Mesodermal cell (in vitro differentiated cells): Measurements from ENCODE around the gene CNOT11.
A peak's percentile ranks its signal among the peaks of the same experiment; 100 is the strongest.

Experiments
- H3K27ac ChIP-seq: 2 replicates; pipeline ENCODE4 v1.7.0; 2013; ENCODE audit warnings: mild to moderate bottlenecking, low read depth, low read length, moderate library complexity; ENCODE audit not compliant: severe bottlenecking
- H3K36me3 ChIP-seq: 2 replicates; pipeline ENCODE4 v1.7.1; 2013; ENCODE audit warnings: mild to moderate bottlenecking, low read length, moderate library complexity; ENCODE audit not compliant: control insufficient read depth, insufficient read depth
- H3K4me1 ChIP-seq: one replicate; pipeline ENCODE4 v1.7.1; 2013; ENCODE audit warnings: mild to moderate bottlenecking, low read length; ENCODE audit not compliant: insufficient read depth, control insufficient read depth, poor library complexity, severe bottlenecking
- H3K4me3 ChIP-seq: 2 replicates; pipeline ENCODE4 v1.7.0; 2013; ENCODE audit warnings: low read length, control low read depth, mild to moderate bottlenecking; ENCODE audit not compliant: insufficient read depth, poor library complexity, severe bottlenecking; ENCODE audit errors: extremely low read depth
- H3K9me3 ChIP-seq: 2 replicates; pipeline ENCODE4 v1.7.1; 2013; ENCODE audit warnings: mild to moderate bottlenecking, low read length, moderate library complexity; ENCODE audit not compliant: control insufficient read depth
- WGBS, 2 experiments: methylation state at CpG; one replicate each; pipeline ENCODE4 v1.1.5; 2013; ENCODE audit warnings: missing lambda C conversion rate in 2 of 2; ENCODE audit not compliant: insufficient coverage in 2 of 2; 5-methylcytosine and 5-hydroxymethylcytosine counted together

Gene CNOT11

GRCh38 chr2:101299604-101300003 is 46.9 kb downstream of the CNOT11 start:
- WGBS, 2 experiments, result 87% methylated on average over 3 of the region's 6 CpGs; no CpG with 5 or more reads in 1 of the 2 experiments
- peaks cover 54% of the 10 kb centered on the region for H3K36me3 ChIP-seq
- peaks cover 4% of the 10 kb centered on the region for H3K4me1 ChIP-seq
- H3K27ac ChIP-seq, result no peak overlapping the region
- no peak overlapping the region for H3K4me3 ChIP-seq
- H3K9me3 ChIP-seq, result no peaks in the 10 kb centered on the region

- Histone ChIP-seq H3K27ac (no peak overlapping the region), H3K4me1 (peaks cover 5% of the 10 kb centered on the region), H3K4me3 (no peak overlapping the region), H3K36me3 (peaks cover 50% of the 10 kb centered on the region), H3K9me3 (no peaks in the 10 kb centered on the region)
- WGBS, 2 experiments, result no CpG with 5 or more reads among the region's 1 CpG
Measured at GRCh38 chr2:101300164-101300563, 47.5 kb downstream of the CNOT11 start.

GRCh38 chr2:101300836-101301235 is 48.1 kb downstream of the CNOT11 start:
- no peaks in the 10 kb centered on the region for H3K9me3 ChIP-seq
- no peak overlapping the region for H3K4me3 ChIP-seq
- no peak overlapping the region for H3K27ac ChIP-seq
- H3K36me3 ChIP-seq, result peaks cover 50% of the 10 kb centered on the region
- WGBS, 2 experiments, result 63 to 75% methylated on average over 5 to 7 of the region's 7 CpGs
- peaks cover 12% of the 10 kb centered on the region for H3K4me1 ChIP-seq

GRCh38 chr2:101302016-101302415 is 49.3 kb downstream of the CNOT11 start:
- Histone ChIP-seq H3K4me1 (peaks cover 17% of the 10 kb centered on the region), H3K4me3 (no peak overlapping the region), H3K9me3 (no peaks in the 10 kb centered on the region), H3K27ac (no peak overlapping the region), H3K36me3 (peaks cover 50% of the 10 kb centered on the region)
- 95 to 100% methylated on average over 1 to 2 of the region's 4 CpGs for WGBS, 2 experiments

GRCh38 chr2:101303688-101304087 is 51.0 kb downstream of the CNOT11 start:
- 100% methylated on average over 1 of the region's 1 CpG; no CpG with 5 or more reads in 1 of the 2 experiments for WGBS, 2 experiments

GRCh38 chr2:101305035-101305434 is 52.3 kb downstream of the CNOT11 start:
- peaks cover 17% of the 10 kb centered on the region for H3K4me1 ChIP-seq
- no peak overlapping the region for H3K4me3 ChIP-seq
- H3K36me3 ChIP-seq, result peaks cover 30% of the 10 kb centered on the region
- H3K9me3 ChIP-seq, result no peaks in the 10 kb centered on the region
- 99 to 100% methylated on average over 3 to 4 of the region's 4 CpGs for WGBS, 2 experiments
- peak overlapping the region; percentile 61 for H3K27ac ChIP-seq

More at GRCh38 chr2:101303688-101304087, 51.0 kb downstream of the CNOT11 start:
- Histone ChIP-seq H3K27ac (no peak overlapping the region), H3K36me3 (peaks cover 41% of the 10 kb centered on the region), H3K4me1 (peaks cover 17% of the 10 kb centered on the region), H3K4me3 (no peak overlapping the region), H3K9me3 (no peaks in the 10 kb centered on the region)

- no peaks in the 10 kb centered on the region for H3K9me3 ChIP-seq
- H3K36me3 ChIP-seq, result peaks cover 24% of the 10 kb centered on the region
- peaks cover 17% of the 10 kb centered on the region for H3K4me1 ChIP-seq
- 97 to 100% methylated on average over 1 to 3 of the region's 7 CpGs for WGBS, 2 experiments
- peak overlapping the region; percentile 73 for H3K4me3 ChIP-seq
- H3K27ac ChIP-seq, result peak overlapping the region; percentile 61
Measured at GRCh38 chr2:101305492-101306078, 52.9 kb downstream of the CNOT11 start.

- 96% methylated on average over 7 of the region's 7 CpGs for WGBS, 2 experiments
- H3K9me3 ChIP-seq, result no peaks in the 10 kb centered on the region
- peak overlapping the region; percentile 73 for H3K4me3 ChIP-seq
- peaks cover 23% of the 10 kb centered on the region for H3K36me3 ChIP-seq
- H3K4me1 ChIP-seq, result peaks cover 17% of the 10 kb centered on the region
- no peak overlapping the region for H3K27ac ChIP-seq
Measured at GRCh38 chr2:101306410-101306809, 53.7 kb downstream of the CNOT11 start.

GRCh38 chr2:101307503-101307902 is 54.8 kb downstream of the CNOT11 start:
- no peaks in the 10 kb centered on the region for H3K9me3 ChIP-seq
- peaks cover 17% of the 10 kb centered on the region for H3K4me1 ChIP-seq
- 76 to 77% methylated on average over 9 of the region's 9 CpGs for WGBS, 2 experiments
- H3K27ac ChIP-seq, result no peak overlapping the region
- peaks cover 18% of the 10 kb centered on the region for H3K36me3 ChIP-seq
- H3K4me3 ChIP-seq, result peak overlapping the region; percentile 73

GRCh38 chr2:101307950-101308431 is 55.3 kb downstream of the CNOT11 start:
- WGBS, 2 experiments, result 3 to 7% methylated on average over 46 to 51 of the region's 57 CpGs
- Histone ChIP-seq H3K4me3 (peak overlapping the region; percentile 73), H3K4me1 (peaks cover 17% of the 10 kb centered on the region), H3K36me3 (peaks cover 14% of the 10 kb centered on the region), H3K9me3 (no peaks in the 10 kb centered on the region), H3K27ac (no peak overlapping the region)

- Histone ChIP-seq H3K36me3 (peaks cover 9% of the 10 kb centered on the region), H3K4me1 (peaks cover 17% of the 10 kb centered on the region), H3K4me3 (peak within 1 kb of the TSS; percentile 73), H3K9me3 (no peaks in the 10 kb centered on the region), H3K27ac (peak within 1 kb of the TSS; percentile 51)
- 8% methylated on average over 64 to 75 of the region's 76 CpGs for WGBS, 2 experiments
Measured at GRCh38 chr2:101308432-101309210, 55.9 kb downstream of the CNOT11 start, which contains the start of gene RNF149. Gene RNF149, minus strand, starts transcription at chr2:101308701. Its CDS starts 113 bp downstream, at chr2:101308588.
